HG03354 (cell line): ENCODE results near the gene PRMT1.
"Not testable (repeated sequence)": the region's sequence is repeated elsewhere in the genome, so short reads cannot be mapped to it uniquely, and the experiment has no call there.

Source experiments
- ATAC-seq: cut with Tn5 transposase; IDR thresholded peaks from one replicate; pipeline ENCODE4 v1.9.1; 2021; ENCODE audit warnings: mild to moderate bottlenecking; ENCODE audit not compliant: unreplicated experiment, poor library complexity, severe bottlenecking

Gene PRMT1

GRCh38 chr19:49710372-49710951, 33.4 kb downstream of the PRMT1 start:
- ATAC-seq = no peak

- no peak for ATAC-seq
Observed at GRCh38 chr19:49712397-49712859, 35.4 kb downstream of the PRMT1 start.

- no peak for ATAC-seq
Observed at GRCh38 chr19:49713236-49713845, 36.3 kb downstream of the PRMT1 start.

- ATAC-seq = no peak
Observed at GRCh38 chr19:49716154-49716553, 39.1 kb downstream of the PRMT1 start.

- no peak for ATAC-seq
Observed at GRCh38 chr19:49718511-49718910, 41.4 kb downstream of the PRMT1 start.

- ATAC-seq = no peak
Observed at GRCh38 chr19:49718991-49719390, 41.9 kb downstream of the PRMT1 start.

- not testable (repeated sequence) for ATAC-seq
Observed at GRCh38 chr19:49719420-49719819, 42.3 kb downstream of the PRMT1 start.

GRCh38 chr19:49727217-49728030, 50.4 kb downstream of the PRMT1 start:
- ATAC-seq = no peak

GRCh38 chr19:49730166-49730565, 53.1 kb downstream of the PRMT1 start:
- no peak for ATAC-seq
